Hematopoietic multipotent progenitor cell treated with erythropoietin and hydrocortisone succinate and interleukin-3 and kit ligand, for 17 days (in vitro differentiated cells): ENCODE measurements around the gene C1orf226.

ENCODE experiments used
- DNase-seq: peaks from one replicate; pipeline ENCODE4 v3.0.0-alpha.2; 2015; ENCODE audit warnings: low spot score

The C1orf226 gene

GRCh38 chr1:162385280-162385623 lies 3.7 kb downstream of the C1orf226 start:
- no peak for DNase-seq

GRCh38 chr1:162385702-162386101 lies 4.2 kb downstream of the C1orf226 start:
- DNase-seq: no peak

- DNase-seq: no peak
Measured at GRCh38 chr1:162386292-162387225, 5.0 kb downstream of the C1orf226 start.

- no peak for DNase-seq
Measured at GRCh38 chr1:162387226-162388082, 5.9 kb downstream of the C1orf226 start.

GRCh38 chr1:162388083-162388594 lies 6.6 kb downstream of the C1orf226 start:
- DNase-seq: no peak

- DNase-seq: no peak
Measured at GRCh38 chr1:162388615-162389014, 7.1 kb downstream of the C1orf226 start.

GRCh38 chr1:162389021-162389818 lies 7.7 kb downstream of the C1orf226 start:
- no peak for DNase-seq

- no peak for DNase-seq
Measured at GRCh38 chr1:162389971-162390370, 8.4 kb downstream of the C1orf226 start.

GRCh38 chr1:162390396-162391185 lies 9.1 kb downstream of the C1orf226 start:
- no peak for DNase-seq

GRCh38 chr1:162391790-162392563 lies 10.4 kb downstream of the C1orf226 start:
- DNase-seq: peak; percentile 31

GRCh38 chr1:162396201-162396906 lies 14.8 kb downstream of the C1orf226 start:
- DNase-seq: no peak

GRCh38 chr1:162397039-162397448 lies 15.5 kb downstream of the C1orf226 start:
- no peak for DNase-seq

GRCh38 chr1:162397943-162398560 lies 16.5 kb downstream of the C1orf226 start:
- DNase-seq: no peak

- DNase-seq: no peak
Measured at GRCh38 chr1:162398999-162399580, 17.6 kb downstream of the C1orf226 start.

GRCh38 chr1:162400790-162401355 lies 19.3 kb downstream of the C1orf226 start:
- no peak for DNase-seq

- DNase-seq: no peak
Measured at GRCh38 chr1:162404550-162405160, 23.1 kb downstream of the C1orf226 start.

GRCh38 chr1:162405800-162406199 lies 24.3 kb downstream of the C1orf226 start:
- DNase-seq: no peak

- no peak for DNase-seq
Measured at GRCh38 chr1:162406811-162407210, 25.3 kb downstream of the C1orf226 start.
